HL-60 (cell line): ENCODE measurements around the gene PLXDC2.

Experiments
- GABPA ChIP-seq: IDR thresholded peaks from 2 replicates; pipeline ENCODE4 v1.6.1; 2012; ENCODE audit warnings: low read depth
- TF ChIP-seq, protein P1 (sequence below): IDR thresholded peaks from one replicate; pipeline ENCODE4 v1.5.1; 2011; ENCODE audit warnings: low read length, control low read depth, inconsistent platforms; ENCODE audit not compliant: insufficient read depth
- TF ChIP-seq, protein P2 (sequence below): IDR thresholded peaks from 2 replicates; pipeline ENCODE4 v1.6.1; 2012; ENCODE audit warnings: low read depth; ENCODE audit not compliant: insufficient replicate concordance

DNA sequence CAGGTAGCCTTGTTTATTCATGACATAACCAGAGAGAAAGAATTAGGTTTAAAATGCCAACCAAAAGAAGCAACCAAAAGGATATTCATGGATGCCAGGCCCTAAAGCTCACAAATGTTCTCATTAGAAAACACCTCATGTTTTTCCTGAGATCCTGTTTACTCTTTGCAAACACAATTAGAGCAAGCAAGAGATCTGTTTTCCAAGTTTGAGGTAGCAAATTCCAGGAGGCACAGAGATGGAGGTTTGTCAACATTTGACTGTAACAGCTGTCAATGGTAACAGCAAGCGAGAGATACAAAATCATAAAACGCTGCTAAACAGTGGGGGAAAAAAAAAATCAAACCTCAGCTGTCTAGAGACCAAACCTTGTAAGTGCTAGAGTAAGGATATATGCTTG is 182.2 kb downstream of the PLXDC2 start:
- no peak for TF ChIP-seq GABPA
- TF ChIP-seq, protein P1, sequence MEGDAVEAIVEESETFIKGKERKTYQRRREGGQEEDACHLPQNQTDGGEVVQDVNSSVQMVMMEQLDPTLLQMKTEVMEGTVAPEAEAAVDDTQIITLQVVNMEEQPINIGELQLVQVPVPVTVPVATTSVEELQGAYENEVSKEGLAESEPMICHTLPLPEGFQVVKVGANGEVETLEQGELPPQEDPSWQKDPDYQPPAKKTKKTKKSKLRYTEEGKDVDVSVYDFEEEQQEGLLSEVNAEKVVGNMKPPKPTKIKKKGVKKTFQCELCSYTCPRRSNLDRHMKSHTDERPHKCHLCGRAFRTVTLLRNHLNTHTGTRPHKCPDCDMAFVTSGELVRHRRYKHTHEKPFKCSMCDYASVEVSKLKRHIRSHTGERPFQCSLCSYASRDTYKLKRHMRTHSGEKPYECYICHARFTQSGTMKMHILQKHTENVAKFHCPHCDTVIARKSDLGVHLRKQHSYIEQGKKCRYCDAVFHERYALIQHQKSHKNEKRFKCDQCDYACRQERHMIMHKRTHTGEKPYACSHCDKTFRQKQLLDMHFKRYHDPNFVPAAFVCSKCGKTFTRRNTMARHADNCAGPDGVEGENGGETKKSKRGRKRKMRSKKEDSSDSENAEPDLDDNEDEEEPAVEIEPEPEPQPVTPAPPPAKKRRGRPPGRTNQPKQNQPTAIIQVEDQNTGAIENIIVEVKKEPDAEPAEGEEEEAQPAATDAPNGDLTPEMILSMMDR: no peak
- TF ChIP-seq, protein P2, sequence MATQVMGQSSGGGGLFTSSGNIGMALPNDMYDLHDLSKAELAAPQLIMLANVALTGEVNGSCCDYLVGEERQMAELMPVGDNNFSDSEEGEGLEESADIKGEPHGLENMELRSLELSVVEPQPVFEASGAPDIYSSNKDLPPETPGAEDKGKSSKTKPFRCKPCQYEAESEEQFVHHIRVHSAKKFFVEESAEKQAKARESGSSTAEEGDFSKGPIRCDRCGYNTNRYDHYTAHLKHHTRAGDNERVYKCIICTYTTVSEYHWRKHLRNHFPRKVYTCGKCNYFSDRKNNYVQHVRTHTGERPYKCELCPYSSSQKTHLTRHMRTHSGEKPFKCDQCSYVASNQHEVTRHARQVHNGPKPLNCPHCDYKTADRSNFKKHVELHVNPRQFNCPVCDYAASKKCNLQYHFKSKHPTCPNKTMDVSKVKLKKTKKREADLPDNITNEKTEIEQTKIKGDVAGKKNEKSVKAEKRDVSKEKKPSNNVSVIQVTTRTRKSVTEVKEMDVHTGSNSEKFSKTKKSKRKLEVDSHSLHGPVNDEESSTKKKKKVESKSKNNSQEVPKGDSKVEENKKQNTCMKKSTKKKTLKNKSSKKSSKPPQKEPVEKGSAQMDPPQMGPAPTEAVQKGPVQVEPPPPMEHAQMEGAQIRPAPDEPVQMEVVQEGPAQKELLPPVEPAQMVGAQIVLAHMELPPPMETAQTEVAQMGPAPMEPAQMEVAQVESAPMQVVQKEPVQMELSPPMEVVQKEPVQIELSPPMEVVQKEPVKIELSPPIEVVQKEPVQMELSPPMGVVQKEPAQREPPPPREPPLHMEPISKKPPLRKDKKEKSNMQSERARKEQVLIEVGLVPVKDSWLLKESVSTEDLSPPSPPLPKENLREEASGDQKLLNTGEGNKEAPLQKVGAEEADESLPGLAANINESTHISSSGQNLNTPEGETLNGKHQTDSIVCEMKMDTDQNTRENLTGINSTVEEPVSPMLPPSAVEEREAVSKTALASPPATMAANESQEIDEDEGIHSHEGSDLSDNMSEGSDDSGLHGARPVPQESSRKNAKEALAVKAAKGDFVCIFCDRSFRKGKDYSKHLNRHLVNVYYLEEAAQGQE: no peak
